ENCODE measurements around the gene MTCL3.

MTCL3 gene

GRCh38 chr6:127441881-127442280 lies 77.3 kb downstream of the MTCL3 start:
- Mint-ChIP-seq H3K4me3 (no peak overlapping the region), H3K36me3 (ENCODE audit: insufficient read depth in 1 of 3, low read depth in 3 of 3) (peaks cover 5 to 14% (median 7%) of the 10 kb centered on the region in 3 experiments; a peak in 5 of 7 replicates), H3K27ac (peak overlapping the region in 1 of 3 experiments; percentile 30; a peak in 1 of 7 replicates), H3K27me3 (ENCODE audit: low read depth) (no peaks in the 10 kb centered on the region), H3K9me3 (no peaks in the 10 kb centered on the region), H3K4me1 (peaks cover 4 to 6% of the 10 kb centered on the region in 2 experiments)
- no peaks in the 10 kb centered on the region for H3K4me1 ChIP-seq (ENCODE audit: insufficient read depth, low read length)
- H3T11ph ChIP-seq (ENCODE audit: low read length), result no peak overlapping the region
- H2BK120ac ChIP-seq (ENCODE audit: low read depth, low read length, poor library complexity, severe bottlenecking), result no peak overlapping the region
- no peak overlapping the region for H4K91ac ChIP-seq (ENCODE audit: insufficient read length, low read depth, low read length)
- no peak overlapping the region for H2AK5ac ChIP-seq (ENCODE audit: insufficient read length, low read length)
- no peaks in the 10 kb centered on the region for H3K9me3 ChIP-seq (ENCODE audit: control insufficient read depth, low read depth, low read length)
- no peaks in the 10 kb centered on the region for H4K20me1 ChIP-seq (ENCODE audit: control insufficient read depth, insufficient read depth, insufficient read length)
- TF ChIP-seq, protein P1, sequence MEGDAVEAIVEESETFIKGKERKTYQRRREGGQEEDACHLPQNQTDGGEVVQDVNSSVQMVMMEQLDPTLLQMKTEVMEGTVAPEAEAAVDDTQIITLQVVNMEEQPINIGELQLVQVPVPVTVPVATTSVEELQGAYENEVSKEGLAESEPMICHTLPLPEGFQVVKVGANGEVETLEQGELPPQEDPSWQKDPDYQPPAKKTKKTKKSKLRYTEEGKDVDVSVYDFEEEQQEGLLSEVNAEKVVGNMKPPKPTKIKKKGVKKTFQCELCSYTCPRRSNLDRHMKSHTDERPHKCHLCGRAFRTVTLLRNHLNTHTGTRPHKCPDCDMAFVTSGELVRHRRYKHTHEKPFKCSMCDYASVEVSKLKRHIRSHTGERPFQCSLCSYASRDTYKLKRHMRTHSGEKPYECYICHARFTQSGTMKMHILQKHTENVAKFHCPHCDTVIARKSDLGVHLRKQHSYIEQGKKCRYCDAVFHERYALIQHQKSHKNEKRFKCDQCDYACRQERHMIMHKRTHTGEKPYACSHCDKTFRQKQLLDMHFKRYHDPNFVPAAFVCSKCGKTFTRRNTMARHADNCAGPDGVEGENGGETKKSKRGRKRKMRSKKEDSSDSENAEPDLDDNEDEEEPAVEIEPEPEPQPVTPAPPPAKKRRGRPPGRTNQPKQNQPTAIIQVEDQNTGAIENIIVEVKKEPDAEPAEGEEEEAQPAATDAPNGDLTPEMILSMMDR (conservative IDR thresholded peaks at IDR 0.05), result no peak
- no peak overlapping the region for H3K56ac ChIP-seq (ENCODE audit: insufficient read length, low read depth, low read length)
- H3K4me2 ChIP-seq (ENCODE audit: insufficient read depth, insufficient read length, low read length), result no peak overlapping the region
- no peak overlapping the region for H3K4ac ChIP-seq (ENCODE audit: low read depth, low read length)
- H3K9ac ChIP-seq (ENCODE audit: extremely low read depth, insufficient read length, low read length), result no peak overlapping the region
- no peak overlapping the region for H2BK12ac ChIP-seq (ENCODE audit: insufficient read length, low read depth, low read length)
- no peaks in the 10 kb centered on the region for H3K27me3 ChIP-seq (ENCODE audit: insufficient read depth, low read length)
- no peaks in the 10 kb centered on the region for H3K79me2 ChIP-seq (ENCODE audit: insufficient read depth, low read length)
- H3K14ac ChIP-seq (ENCODE audit: insufficient read depth, low read length), result no peak overlapping the region
- H3K23me2 ChIP-seq (ENCODE audit: insufficient read length, low read depth, low read length, poor library complexity, severe bottlenecking), result no peaks in the 10 kb centered on the region
- no peaks in the 10 kb centered on the region for H3K79me1 ChIP-seq (ENCODE audit: insufficient read depth, low read depth, low read length, poor library complexity, severe bottlenecking)
- WGBS (ENCODE audit: extremely low coverage, insufficient read length, low lambda C conversion rate), result no CpG with 5 or more reads among the region's 1 CpG
- DNase-seq, result no peak
- H3K18ac ChIP-seq (ENCODE audit: insufficient read length, low read depth, low read length), result no peak overlapping the region
- H2AFZ ChIP-seq (ENCODE audit: low read length), result no peak overlapping the region
- no peak overlapping the region for H2BK20ac ChIP-seq (ENCODE audit: low read depth, low read length, poor library complexity, severe bottlenecking)
- H3K27ac ChIP-seq (ENCODE audit: insufficient read length, low read depth, low read length), result no peak overlapping the region
- H2BK5ac ChIP-seq (ENCODE audit: insufficient read length, low read length), result no peak overlapping the region
- no peak overlapping the region for H4K8ac ChIP-seq (replicated peaks; ENCODE audit: insufficient read length, low read depth, low read length)
- H2BK15ac ChIP-seq (ENCODE audit: low read depth, low read length), result no peak overlapping the region
- no peak overlapping the region for H4K5ac ChIP-seq (ENCODE audit: insufficient read length, low read depth, low read length)
- H3K23ac ChIP-seq (ENCODE audit: insufficient read length, low read depth, low read length), result no peak overlapping the region

Measured in H9 (cell line).